H1 (cell line): ENCODE measurements around the gene GRIA1. TPM values are rescaled to one million over a fixed set of nuclear protein-coding genes. Genes with fewer than 3 reads are reported as not detected.

Experiments used
- BCL11A ChIP-seq, 2 experiments: IDR thresholded peaks; one replicate each; pipeline ENCODE4 v1.6.1; 2011; ENCODE audit warnings: low read depth in 2 of 2, low read length in 2 of 2, mild to moderate bottlenecking in 2 of 2
- BRCA1 ChIP-seq: IDR thresholded peaks from 2 replicates; pipeline ENCODE4 v1.6.1; 2012; ENCODE audit warnings: low read depth, low read length, improper control_type of control experiment
- CBX5 ChIP-seq: fragments of 300-800, 300-1000 bp; sonication (generic); IDR thresholded peaks from 2 replicates; pipeline ENCODE4 v1.7.1; 2016; ENCODE audit warnings: antibody characterized with exemption, low read length, low read depth
- CTBP2 ChIP-seq: IDR thresholded peaks from 2 replicates; pipeline ENCODE4 v1.7.0; 2011; ENCODE audit warnings: borderline replicate concordance, mild to moderate bottlenecking, moderate library complexity, mixed read lengths, low read length; ENCODE audit not compliant: insufficient read depth, insufficient read length
- MAFK ChIP-seq: IDR thresholded peaks from 2 replicates; pipeline ENCODE4 v1.6.1; 2012; ENCODE audit warnings: low read depth, mild to moderate bottlenecking, improper control_type of control experiment, low read length
- NANOG ChIP-seq: IDR thresholded peaks from 2 replicates; pipeline ENCODE4 v1.6.1; 2011; ENCODE audit warnings: low read length, low read depth, mild to moderate bottlenecking, inconsistent platforms; ENCODE audit not compliant: insufficient read depth, poor library complexity, severe bottlenecking
- NRF1 ChIP-seq: IDR thresholded peaks from 2 replicates; pipeline ENCODE4 v1.6.1; 2011; ENCODE audit warnings: mild to moderate bottlenecking, low read depth, low read length, improper control_type of control experiment
- POLR2AphosphoS5 ChIP-seq: IDR thresholded peaks from 2 replicates; pipeline ENCODE4 v1.6.1; 2011; ENCODE audit warnings: low read depth, low read length
- RAD21 ChIP-seq, 2 experiments: IDR thresholded peaks in 1 of 2; conservative IDR thresholded peaks in 1 of 2; 2 replicates each; pipeline ENCODE4 v1.6.1; 2011; ENCODE audit warnings: low read depth in 2 of 2, low read length in 2 of 2, improper control_type of control experiment in 1 of 2, inconsistent platforms in 1 of 2, mild to moderate bottlenecking in 1 of 2, moderate library complexity in 1 of 2
- SIRT6 ChIP-seq: IDR thresholded peaks from one replicate; pipeline ENCODE4 v1.7.1; 2012; ENCODE audit warnings: low read length, inconsistent platforms
- SP4 ChIP-seq: IDR thresholded peaks from 2 replicates; pipeline ENCODE4 v1.6.1; 2012; ENCODE audit warnings: low read length, inconsistent platforms
- TCF12 ChIP-seq: IDR thresholded peaks from 2 replicates; pipeline ENCODE4 v1.6.1; 2011; ENCODE audit warnings: low read depth, mild to moderate bottlenecking, low read length
- polyA plus RNA-seq, 7 experiments: library from polyadenylated mRNA; depleted of rRNA in 3 of 7; stranded (reverse) in 5 of 7; unstranded in 2 of 7; fragments of >200 nt in 5 of 7; fragments of 200-250 nt in 2 of 7; gene quantifications; 1 replicate in 5 of 7; 2 replicates in 1 of 7; 4 replicates in 1 of 7; pipeline versions ENCODE4 v1.2.1 to v1.2.3, GENCODE V29; 2011 to 2013; ENCODE audit warnings: missing spikeins in 2 of 7, mixed read lengths in 2 of 7
- total RNA-seq: library from RNA; stranded (reverse); fragmentation: NEBNext Ultra II Directional; extraction: Animal tissue kit (Norgen Biotek cat#: 25700); gene quantifications from 2 replicates; pipeline ENCODE4 v1.2.1, GENCODE V29; 2021
- TF ChIP-seq, protein P1 (sequence below): fragments of 300-600 bp; sonication (generic); IDR thresholded peaks from 2 replicates; pipeline ENCODE4 v1.7.1; 2012; ENCODE audit warnings: low read length, moderate library complexity, mild to moderate bottlenecking, inconsistent platforms; ENCODE audit not compliant: insufficient replicate concordance

The GRIA1 gene
- total and polyA plus RNA-seq, 2 of the 8 experiments (the other 6 are each of a cell fraction or from before 2014, with no cell fraction given): 0.97 to 2.5 TPM

DNA sequence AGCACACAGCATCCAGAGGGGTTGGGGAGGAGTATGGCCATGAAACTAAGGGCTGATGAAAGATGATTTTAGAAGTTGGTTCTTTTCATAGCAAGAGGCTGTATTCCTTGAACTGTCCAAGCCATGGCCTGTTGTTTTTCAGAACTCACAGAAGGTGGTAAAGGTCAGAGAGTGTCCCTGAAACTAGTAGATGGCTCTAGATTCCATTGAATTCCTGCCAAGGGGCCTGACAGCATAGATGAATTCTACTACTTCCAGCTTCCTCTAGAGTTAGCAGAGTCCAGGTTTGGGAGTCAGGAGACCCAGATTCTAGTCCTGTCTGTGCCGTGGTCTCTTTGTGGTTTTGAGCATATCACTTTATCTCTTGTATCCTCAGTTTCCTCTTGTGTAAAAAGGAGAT is 101.6 kb downstream of the GRIA1 start (continued):
- TF ChIP-seq, protein P1, sequence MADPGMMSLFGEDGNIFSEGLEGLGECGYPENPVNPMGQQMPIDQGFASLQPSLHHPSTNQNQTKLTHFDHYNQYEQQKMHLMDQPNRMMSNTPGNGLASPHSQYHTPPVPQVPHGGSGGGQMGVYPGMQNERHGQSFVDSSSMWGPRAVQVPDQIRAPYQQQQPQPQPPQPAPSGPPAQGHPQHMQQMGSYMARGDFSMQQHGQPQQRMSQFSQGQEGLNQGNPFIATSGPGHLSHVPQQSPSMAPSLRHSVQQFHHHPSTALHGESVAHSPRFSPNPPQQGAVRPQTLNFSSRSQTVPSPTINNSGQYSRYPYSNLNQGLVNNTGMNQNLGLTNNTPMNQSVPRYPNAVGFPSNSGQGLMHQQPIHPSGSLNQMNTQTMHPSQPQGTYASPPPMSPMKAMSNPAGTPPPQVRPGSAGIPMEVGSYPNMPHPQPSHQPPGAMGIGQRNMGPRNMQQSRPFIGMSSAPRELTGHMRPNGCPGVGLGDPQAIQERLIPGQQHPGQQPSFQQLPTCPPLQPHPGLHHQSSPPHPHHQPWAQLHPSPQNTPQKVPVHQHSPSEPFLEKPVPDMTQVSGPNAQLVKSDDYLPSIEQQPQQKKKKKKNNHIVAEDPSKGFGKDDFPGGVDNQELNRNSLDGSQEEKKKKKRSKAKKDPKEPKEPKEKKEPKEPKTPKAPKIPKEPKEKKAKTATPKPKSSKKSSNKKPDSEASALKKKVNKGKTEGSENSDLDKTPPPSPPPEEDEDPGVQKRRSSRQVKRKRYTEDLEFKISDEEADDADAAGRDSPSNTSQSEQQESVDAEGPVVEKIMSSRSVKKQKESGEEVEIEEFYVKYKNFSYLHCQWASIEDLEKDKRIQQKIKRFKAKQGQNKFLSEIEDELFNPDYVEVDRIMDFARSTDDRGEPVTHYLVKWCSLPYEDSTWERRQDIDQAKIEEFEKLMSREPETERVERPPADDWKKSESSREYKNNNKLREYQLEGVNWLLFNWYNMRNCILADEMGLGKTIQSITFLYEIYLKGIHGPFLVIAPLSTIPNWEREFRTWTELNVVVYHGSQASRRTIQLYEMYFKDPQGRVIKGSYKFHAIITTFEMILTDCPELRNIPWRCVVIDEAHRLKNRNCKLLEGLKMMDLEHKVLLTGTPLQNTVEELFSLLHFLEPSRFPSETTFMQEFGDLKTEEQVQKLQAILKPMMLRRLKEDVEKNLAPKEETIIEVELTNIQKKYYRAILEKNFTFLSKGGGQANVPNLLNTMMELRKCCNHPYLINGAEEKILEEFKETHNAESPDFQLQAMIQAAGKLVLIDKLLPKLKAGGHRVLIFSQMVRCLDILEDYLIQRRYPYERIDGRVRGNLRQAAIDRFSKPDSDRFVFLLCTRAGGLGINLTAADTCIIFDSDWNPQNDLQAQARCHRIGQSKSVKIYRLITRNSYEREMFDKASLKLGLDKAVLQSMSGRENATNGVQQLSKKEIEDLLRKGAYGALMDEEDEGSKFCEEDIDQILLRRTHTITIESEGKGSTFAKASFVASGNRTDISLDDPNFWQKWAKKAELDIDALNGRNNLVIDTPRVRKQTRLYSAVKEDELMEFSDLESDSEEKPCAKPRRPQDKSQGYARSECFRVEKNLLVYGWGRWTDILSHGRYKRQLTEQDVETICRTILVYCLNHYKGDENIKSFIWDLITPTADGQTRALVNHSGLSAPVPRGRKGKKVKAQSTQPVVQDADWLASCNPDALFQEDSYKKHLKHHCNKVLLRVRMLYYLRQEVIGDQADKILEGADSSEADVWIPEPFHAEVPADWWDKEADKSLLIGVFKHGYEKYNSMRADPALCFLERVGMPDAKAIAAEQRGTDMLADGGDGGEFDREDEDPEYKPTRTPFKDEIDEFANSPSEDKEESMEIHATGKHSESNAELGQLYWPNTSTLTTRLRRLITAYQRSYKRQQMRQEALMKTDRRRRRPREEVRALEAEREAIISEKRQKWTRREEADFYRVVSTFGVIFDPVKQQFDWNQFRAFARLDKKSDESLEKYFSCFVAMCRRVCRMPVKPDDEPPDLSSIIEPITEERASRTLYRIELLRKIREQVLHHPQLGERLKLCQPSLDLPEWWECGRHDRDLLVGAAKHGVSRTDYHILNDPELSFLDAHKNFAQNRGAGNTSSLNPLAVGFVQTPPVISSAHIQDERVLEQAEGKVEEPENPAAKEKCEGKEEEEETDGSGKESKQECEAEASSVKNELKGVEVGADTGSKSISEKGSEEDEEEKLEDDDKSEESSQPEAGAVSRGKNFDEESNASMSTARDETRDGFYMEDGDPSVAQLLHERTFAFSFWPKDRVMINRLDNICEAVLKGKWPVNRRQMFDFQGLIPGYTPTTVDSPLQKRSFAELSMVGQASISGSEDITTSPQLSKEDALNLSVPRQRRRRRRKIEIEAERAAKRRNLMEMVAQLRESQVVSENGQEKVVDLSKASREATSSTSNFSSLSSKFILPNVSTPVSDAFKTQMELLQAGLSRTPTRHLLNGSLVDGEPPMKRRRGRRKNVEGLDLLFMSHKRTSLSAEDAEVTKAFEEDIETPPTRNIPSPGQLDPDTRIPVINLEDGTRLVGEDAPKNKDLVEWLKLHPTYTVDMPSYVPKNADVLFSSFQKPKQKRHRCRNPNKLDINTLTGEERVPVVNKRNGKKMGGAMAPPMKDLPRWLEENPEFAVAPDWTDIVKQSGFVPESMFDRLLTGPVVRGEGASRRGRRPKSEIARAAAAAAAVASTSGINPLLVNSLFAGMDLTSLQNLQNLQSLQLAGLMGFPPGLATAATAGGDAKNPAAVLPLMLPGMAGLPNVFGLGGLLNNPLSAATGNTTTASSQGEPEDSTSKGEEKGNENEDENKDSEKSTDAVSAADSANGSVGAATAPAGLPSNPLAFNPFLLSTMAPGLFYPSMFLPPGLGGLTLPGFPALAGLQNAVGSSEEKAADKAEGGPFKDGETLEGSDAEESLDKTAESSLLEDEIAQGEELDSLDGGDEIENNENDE: no peak
- TF ChIP-seq MAFK (no peak), CTBP2 (no peak), CBX5 (no peak), NANOG (no peak), RAD21 (IDR thresholded peaks at IDR 0.05 in 1 of 2, conservative IDR thresholded peaks at IDR 0.05 in 1 of 2; ENCODE audit: low read depth in 2 of 2, low read length in 2 of 2) (no peak), TCF12 (no peak), POLR2AphosphoS5 (no peak), SIRT6 (no peak), SP4 (no peak), BRCA1 (no peak), NRF1 (no peak), BCL11A (IDR thresholded peaks at IDR 0.05; ENCODE audit: low read depth in 2 of 2, low read length in 2 of 2) (no peak)
